Adipose tissue (tissue), 3 donors: Measurements from ENCODE around the gene ARPC5L. TPM values are rescaled to one million over a fixed set of nuclear protein-coding genes. Genes with fewer than 3 reads are reported as not detected.
"Not testable (repeated sequence)": the region's sequence is repeated elsewhere in the genome, so short reads cannot be mapped to it uniquely, and the experiment has no call there.

Experiments used
- H3K27ac ChIP-seq: one replicate; pipeline ENCODE4 v1.5.1; 2013; ENCODE audit warnings: low read depth, low read length
- WGBS, 3 donors: extraction: QIAGEN DNeasy Blood & Tissue Kit; methylation state at CpG; one replicate each; pipeline ENCODE4 v1.1.7; 2013; 5-methylcytosine and 5-hydroxymethylcytosine counted together
- polyA plus RNA-seq, 3 donors: library from polyadenylated mRNA; stranded (reverse); fragments of 200-250 nt; gene quantifications; one replicate each; pipeline ENCODE4 v1.2.3, GENCODE V29; 2013
- donor health status: healthy with polysubstance abuse.
- donor health status: Bipolar disorder and iron deficiency.
- donor health status: healthy.

The ARPC5L gene
- polyA plus RNA-seq, 3 donors: 16.9 to 52.2 (median 27.4) TPM

DNA sequence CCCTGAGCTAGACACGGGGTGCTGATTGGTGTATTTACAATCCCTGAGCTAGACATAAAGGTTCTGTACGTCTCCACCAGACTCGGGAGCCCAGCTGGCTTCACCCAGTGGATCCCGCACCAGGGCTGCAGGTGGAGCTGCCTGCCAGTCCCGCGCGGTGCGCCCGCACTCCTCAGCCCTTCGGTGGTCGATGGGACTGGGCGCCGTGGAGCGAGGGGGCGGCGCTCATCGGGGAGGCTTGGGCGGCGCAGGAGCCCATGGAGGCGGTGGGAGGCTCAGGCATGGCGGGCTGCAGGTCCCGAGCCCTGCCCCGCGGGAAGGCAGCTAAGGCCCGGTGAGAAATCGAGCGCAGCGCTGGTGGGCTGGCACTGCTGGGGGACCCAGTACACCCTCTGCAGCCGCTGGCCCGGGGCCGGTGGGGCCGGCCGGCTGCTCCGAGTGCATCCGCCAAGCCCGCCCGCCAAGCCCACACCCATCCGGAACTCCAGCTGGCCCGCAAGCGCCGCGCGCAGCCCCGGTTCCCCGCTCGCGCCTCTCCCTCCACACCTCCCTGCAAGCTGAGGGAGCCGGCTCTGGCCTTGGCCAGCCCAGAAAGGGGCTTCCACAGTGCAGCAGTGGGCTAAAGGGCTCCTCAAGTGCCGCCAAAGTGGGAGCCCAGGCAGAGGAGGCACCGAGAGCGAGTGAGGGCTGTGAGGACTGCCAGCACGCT, 23.2 kb upstream of the ARPC5L start:
- H3K27ac ChIP-seq: not testable (repeated sequence)
- WGBS, 3 donors: 56 to 82% (median 60%) methylated on average over 28 to 48 of the region's 52 CpGs

- H3K27ac ChIP-seq: no peak overlapping the region
- 38 to 64% (median 58%) methylated on average over 12 of the region's 12 CpGs for WGBS, 3 donors
These were observed 22.2 kb upstream of the ARPC5L start for GRCh38 chr9:124839612-124840299.

GRCh38 chr9:124840300-124840833, 21.6 kb upstream of the ARPC5L start:
- WGBS, 3 donors: 45 to 78% (median 75%) methylated on average over 18 of the region's 18 CpGs
- no peak overlapping the region for H3K27ac ChIP-seq

- H3K27ac ChIP-seq: no peak overlapping the region
- 83 to 88% (median 86%) methylated on average over 14 of the region's 14 CpGs for WGBS, 3 donors
These were observed 20.7 kb upstream of the ARPC5L start for GRCh38 chr9:124841075-124841821.

DNA sequence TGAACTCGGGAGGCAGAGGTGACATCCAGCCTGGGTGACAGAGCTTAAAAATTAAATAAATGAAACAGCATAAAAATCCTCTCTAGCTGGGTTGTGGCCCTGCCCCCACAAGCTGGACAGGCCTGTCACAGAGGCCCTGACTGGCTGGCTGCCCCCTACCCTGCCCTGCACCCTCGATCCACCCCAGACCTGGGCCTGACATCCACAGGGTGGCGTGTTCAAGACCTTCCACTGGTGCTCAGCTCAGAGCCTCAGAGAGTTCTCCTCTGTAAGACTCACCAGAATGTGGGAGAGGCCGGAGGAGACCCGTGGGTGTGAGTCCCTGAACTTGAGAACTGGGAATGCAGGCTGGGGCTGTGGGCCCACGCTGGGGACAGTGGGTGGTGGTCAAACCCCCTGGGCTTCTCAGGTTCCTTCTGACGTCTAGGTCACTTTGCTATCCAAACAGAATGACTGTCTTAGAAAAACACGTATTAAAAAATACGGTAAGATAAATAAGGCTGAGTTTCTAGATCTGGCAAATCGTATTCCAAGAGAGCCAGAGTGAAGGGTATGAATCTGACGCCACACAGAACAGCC, 18.4 kb upstream of the ARPC5L start:
- WGBS, 3 donors: 83 to 89% (median 85%) methylated on average over 11 of the region's 11 CpGs
- H3K27ac ChIP-seq: no peak overlapping the region

DNA sequence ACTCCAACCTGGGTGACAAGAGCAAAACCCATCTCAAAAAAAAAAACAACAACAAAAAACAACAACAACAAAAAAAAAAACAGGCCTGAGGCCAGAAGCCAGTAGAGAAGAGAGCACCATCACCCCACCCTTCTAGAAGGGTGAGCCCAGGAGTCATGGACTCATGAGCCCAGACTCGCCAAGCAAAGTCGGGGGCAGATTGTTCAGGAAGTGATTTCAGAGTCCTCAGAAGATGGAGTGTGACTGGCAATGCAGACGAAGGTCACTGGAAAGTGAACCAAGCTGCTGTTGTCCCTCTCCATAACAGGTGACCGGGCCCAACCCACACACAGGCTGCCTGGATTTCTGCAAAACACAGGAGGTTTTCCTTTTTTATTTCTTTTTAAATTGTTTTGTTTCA, 17.6 kb upstream of the ARPC5L start:
- no peak overlapping the region for H3K27ac ChIP-seq
- WGBS, 3 donors: 67 to 77% (median 75%) methylated on average over 4 of the region's 4 CpGs

- 94 to 95% (median 95%) methylated on average over 9 of the region's 9 CpGs for whole genome bisulfite sequencing, 3 donors
- H3K27ac ChIP-seq: not testable (repeated sequence)
These were observed 15.5 kb upstream of the ARPC5L start for GRCh38 chr9:124846467-124846866.

- WGBS, 3 donors: 87 to 94% (median 91%) methylated on average over 6 of the region's 6 CpGs
- no peak overlapping the region for H3K27ac ChIP-seq
These were observed 15.0 kb upstream of the ARPC5L start for GRCh38 chr9:124846969-124847368.

DNA sequence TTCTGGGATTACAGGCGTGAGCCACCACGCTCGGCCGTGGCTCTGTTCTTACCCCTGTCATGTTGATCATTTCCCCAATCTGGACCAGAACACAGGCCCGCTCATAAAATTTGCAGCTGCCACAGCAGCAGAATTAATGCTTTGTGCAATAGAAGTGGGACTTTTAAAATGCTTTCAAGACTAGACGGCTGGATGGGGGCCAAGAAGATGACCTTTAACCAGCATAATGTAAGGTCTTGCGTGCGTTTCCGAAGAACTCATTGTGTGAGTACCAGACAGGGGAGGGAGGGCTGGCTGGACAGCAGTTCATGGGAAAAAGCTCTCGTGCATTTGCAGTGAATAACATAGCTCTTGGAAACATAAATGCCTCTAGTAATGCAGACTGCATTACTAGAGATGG, 12.1 kb upstream of the ARPC5L start:
- 50 to 65% (median 52%) methylated on average over 10 of the region's 10 CpGs for WGBS, 3 donors
- H3K27ac ChIP-seq: no peak overlapping the region

DNA sequence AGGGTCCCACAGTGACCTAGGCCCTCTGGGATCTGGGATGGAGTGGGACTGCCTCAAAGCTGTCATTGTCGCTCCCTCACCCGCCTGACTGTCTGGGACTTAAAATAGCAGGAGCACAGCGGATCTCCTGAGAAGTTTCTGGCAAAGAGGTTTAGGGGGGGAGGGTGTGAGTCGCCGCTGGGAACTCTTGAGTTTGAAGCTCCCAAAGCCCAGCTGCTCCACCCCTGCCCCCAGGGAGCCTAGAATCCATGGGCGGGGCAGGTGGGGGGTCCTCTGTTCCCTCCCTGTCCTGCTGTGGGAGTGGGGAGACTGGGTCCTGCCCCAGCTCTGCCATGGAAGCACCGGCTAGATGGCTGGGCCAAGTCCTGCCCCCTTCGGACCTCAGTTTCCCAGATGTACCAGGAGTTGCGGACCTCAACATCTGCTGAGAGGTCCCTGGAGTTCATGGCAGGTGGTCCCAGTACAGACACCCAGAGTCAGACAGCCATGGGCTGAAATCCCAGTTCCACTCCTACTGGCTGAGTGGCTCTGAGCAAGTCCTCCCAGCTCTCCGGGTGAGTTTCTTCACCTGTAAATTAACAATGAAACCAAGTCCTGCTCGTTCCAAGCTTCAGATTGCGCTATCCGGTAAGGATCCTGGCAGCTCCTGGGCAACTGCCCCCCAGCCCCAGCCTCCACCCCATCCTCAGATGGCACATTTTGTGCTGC, 9.7 kb upstream of the ARPC5L start:
- WGBS, 3 donors: 53 to 67% (median 60%) methylated on average over 13 of the region's 13 CpGs
- no peak overlapping the region for H3K27ac ChIP-seq

- H3K27ac ChIP-seq: no peak within 1 kb of the TSS
- 1 to 2% (median 1%) methylated on average over 46 to 51 of the region's 51 CpGs for WGBS, 3 donors
These were observed 8.9 kb upstream of the ARPC5L start, which contains the start of gene WDR38 for GRCh38 chr9:124852829-124853531. Gene WDR38 (plus strand): TSS chr9:124853460. CDS start chr9:124853532, 72 bp downstream.

GRCh38 chr9:124853605-124854143, 8.3 kb upstream of the ARPC5L start:
- WGBS, 3 donors: 62 to 74% (median 63%) methylated on average over 11 of the region's 11 CpGs
- no peak overlapping the region for H3K27ac ChIP-seq

DNA sequence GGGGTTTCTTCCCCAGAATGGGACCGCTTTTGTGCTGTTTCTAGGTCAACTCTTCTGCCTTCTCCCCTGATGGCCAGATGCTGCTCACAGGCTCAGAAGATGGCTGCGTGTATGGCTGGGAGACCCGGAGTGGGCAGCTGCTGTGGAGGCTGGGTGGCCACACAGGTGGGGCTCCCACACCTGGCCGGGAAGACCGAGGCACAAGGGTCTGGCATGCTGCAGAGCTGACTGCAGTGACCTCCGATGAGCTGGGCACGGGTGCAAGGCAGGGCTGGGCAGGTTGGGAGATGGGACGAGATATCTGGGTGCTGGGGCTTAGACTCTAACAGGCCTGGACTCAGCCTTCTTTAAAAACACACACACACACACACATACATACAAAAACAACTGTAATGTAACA, 7.8 kb upstream of the ARPC5L start:
- 85 to 91% (median 87%) methylated on average over 8 of the region's 8 CpGs for WGBS, 3 donors
- no peak overlapping the region for H3K27ac ChIP-seq

DNA sequence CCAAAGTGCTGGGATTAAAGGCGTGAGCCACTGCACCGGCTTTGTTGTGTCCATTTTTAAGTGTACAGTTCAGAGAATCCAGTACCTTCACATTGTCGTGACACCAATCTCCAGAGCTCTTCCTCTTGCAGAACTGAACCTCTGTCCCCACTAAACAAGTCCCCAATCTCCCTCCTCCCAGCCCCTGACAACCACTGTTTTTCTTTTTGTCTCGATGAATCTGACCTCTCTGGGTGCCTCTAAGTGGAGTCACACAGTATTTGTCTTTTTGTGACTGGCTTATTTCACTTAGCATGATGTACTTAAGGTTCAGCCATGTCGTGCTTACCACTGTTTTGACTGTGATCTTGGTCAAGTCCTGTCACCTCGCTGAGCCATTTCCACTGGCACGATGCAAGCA, 7.1 kb upstream of the ARPC5L start:
- no peak overlapping the region for H3K27ac ChIP-seq
- WGBS, 3 donors: 63 to 75% (median 63%) methylated on average over 7 of the region's 7 CpGs

- H3K27ac ChIP-seq: no peak overlapping the region
- WGBS, 3 donors: 82 to 86% (median 84%) methylated on average over 18 of the region's 18 CpGs
These were observed 6.4 kb upstream of the ARPC5L start for GRCh38 chr9:124855566-124855943.

- 55 to 68% (median 67%) methylated on average over 16 of the region's 16 CpGs for WGBS, 3 donors
- H3K27ac ChIP-seq: no peak overlapping the region
These were observed 5.8 kb upstream of the ARPC5L start for GRCh38 chr9:124855944-124856765.
